Mononuclear cell (primary cell): Measurements from ENCODE around the gene STK38. TPM values are rescaled to one million over a fixed set of nuclear protein-coding genes. Genes with fewer than 3 reads are reported as not detected.
"Not testable (repeated sequence)": the region's sequence is repeated elsewhere in the genome, so short reads cannot be mapped to it uniquely, and the experiment has no call there.

ENCODE experiments used
- H3K27me3 ChIP-seq: 2 replicates; pipeline ENCODE4 v1.6.0; 2011; ENCODE audit warnings: low read length, control low read depth; ENCODE audit not compliant: insufficient read depth
- H3K4me1 ChIP-seq: 2 replicates; pipeline ENCODE4 v1.5.1; 2011; ENCODE audit warnings: mild to moderate bottlenecking, low read length, control low read depth; ENCODE audit not compliant: insufficient read depth
- H3K4me3 ChIP-seq: 2 replicates; pipeline ENCODE4 v1.5.1; 2011; ENCODE audit warnings: mild to moderate bottlenecking, low read length, moderate library complexity
- H3K9me3 ChIP-seq: 2 replicates; pipeline ENCODE4 v1.5.1; 2011; ENCODE audit warnings: low read depth, mild to moderate bottlenecking, control low read depth, low read length
- total RNA-seq: library from RNA; depleted of rRNA; stranded (reverse); fragments of >200 nt; gene quantifications from one replicate; pipeline ENCODE4 v1.2.3, GENCODE V29; 2012

STK38 gene
- total RNA-seq, 1 donor, result 35.3 TPM

DNA sequence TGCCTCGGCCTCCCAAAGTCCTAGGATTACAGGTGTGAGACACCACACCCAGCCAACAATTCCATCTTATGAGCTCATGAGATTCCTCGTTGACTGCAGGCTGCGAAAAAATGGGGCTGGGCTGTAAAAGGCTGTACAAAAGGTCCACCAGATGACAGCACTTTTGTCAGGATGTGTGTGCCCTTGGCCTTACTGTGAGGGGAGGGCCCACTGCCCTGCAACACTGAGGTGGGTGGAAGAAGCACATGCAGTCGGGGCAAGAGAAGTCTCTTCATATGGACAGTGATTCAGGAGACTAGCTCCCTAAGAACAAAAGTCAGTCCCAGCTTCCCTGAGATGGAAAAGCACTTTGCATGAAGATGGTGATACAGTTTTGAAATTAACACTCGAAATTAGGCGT is 54.0 kb downstream of the STK38 start:
- no peak overlapping the region for H3K4me3 ChIP-seq
- H3K4me1 ChIP-seq, result peaks cover 46% of the 10 kb centered on the region

DNA sequence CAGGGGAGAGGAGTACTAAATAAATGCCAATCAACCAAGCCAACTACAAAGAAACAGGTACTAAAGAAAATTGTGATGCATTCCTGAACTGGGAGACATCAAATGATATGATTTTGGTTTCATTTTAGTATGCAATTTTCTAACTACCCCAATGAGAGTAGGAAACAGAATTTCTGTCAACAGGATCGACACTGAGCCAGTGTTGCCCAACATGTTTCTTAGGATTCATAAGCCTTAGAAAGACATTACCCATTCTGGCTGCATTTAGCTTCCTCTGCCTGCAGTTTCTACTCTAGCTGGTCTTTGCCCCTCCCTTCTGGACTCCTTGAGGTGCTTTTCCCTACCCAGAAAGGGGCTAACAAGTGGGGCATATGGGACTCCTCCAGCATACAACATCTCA is 54.7 kb downstream of the STK38 start:
- Histone ChIP-seq H3K27me3 (no peaks in the 10 kb centered on the region), H3K9me3 (no peaks in the 10 kb centered on the region), H3K4me3 (no peak overlapping the region), H3K4me1 (peaks cover 46% of the 10 kb centered on the region)

More for the DNA sequence above, 54.0 kb downstream of the STK38 start:
- no peaks in the 10 kb centered on the region for H3K9me3 ChIP-seq
- H3K27me3 ChIP-seq, result no peaks in the 10 kb centered on the region

GRCh38 chr6:36492092-36492491 is 55.2 kb downstream of the STK38 start:
- no peak overlapping the region for H3K4me3 ChIP-seq

DNA sequence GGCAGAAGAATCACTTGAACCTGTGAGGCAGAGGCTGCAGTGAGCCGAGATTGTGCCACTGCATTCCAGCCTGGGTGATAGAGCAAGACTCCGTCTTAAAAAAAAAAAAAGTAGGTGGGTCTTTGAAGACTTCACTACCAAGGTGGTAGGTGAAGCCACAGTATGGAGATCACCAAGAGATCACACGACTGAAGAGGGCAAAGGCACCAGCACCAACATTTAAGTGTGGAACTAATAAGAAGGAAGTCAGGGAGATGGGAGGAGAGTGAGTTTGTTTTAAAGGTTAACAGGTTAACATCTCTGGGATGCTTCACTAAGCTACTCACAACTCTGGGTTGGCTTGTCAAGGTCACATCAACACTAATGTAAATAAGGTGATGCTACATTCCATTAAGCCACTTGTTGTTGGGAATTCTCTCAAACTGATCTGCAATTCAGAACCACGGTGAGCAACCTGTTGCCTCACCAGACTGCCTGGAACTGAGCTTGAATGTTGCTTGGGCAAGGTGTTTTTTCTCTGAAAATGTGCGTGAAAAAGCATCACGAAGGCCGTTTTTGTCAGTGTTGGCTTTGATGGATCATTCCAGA is 55.8 kb downstream of the STK38 start:
- H3K4me1 ChIP-seq, result peaks cover 46% of the 10 kb centered on the region
- no peaks in the 10 kb centered on the region for H3K27me3 ChIP-seq
- H3K9me3 ChIP-seq, result no peaks in the 10 kb centered on the region
- no peak overlapping the region for H3K4me3 ChIP-seq

More at GRCh38 chr6:36492092-36492491, 55.2 kb downstream of the STK38 start:
- Histone ChIP-seq H3K9me3 (no peaks in the 10 kb centered on the region), H3K4me1 (peaks cover 46% of the 10 kb centered on the region), H3K27me3 (no peaks in the 10 kb centered on the region)

DNA sequence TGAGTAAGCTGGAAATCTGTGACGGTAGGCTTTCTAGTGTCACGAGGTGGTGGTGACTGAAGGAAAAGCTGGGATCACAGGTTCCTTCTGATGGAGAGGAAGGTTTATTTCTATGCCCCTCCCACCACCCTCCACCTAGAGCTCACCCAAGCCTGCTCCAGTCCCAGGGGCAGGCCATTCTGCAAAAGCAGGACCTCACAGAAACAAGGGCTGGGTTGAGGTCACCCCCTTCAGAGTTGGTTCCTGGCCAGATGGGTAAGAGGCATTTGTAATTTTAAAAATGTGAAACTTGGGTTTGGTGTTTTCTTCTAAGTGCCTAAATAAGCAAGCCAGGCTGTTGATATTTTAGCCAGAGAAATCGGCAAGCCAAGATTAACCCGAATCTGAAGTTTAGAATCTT is 57.9 kb downstream of the STK38 start:
- Histone ChIP-seq H3K4me1 (peaks cover 44% of the 10 kb centered on the region), H3K9me3 (no peaks in the 10 kb centered on the region), H3K27me3 (no peaks in the 10 kb centered on the region), H3K4me3 (no peak overlapping the region)

DNA sequence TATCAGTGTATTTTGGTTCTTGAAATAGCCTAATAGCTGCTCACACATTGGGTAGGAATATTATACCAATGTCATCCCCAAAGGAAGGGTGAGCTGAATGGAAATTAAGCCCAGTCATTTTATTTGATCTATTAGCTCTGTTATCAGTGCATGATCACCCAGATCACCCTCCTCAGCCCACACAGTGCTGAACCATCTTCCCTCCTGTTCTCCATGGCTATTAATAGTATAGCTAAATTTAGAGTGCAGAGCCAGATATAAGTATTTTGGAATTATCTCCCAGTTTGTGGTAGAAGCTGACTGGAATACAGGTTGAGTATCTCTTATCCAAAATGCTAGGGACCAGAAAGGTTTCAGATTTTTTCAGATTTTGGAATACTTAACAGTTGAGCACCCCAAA is 59.1 kb downstream of the STK38 start:
- no peak overlapping the region for H3K4me3 ChIP-seq
- H3K27me3 ChIP-seq, result no peaks in the 10 kb centered on the region
- H3K9me3 ChIP-seq, result no peaks in the 10 kb centered on the region
- H3K4me1 ChIP-seq, result peaks cover 44% of the 10 kb centered on the region

DNA sequence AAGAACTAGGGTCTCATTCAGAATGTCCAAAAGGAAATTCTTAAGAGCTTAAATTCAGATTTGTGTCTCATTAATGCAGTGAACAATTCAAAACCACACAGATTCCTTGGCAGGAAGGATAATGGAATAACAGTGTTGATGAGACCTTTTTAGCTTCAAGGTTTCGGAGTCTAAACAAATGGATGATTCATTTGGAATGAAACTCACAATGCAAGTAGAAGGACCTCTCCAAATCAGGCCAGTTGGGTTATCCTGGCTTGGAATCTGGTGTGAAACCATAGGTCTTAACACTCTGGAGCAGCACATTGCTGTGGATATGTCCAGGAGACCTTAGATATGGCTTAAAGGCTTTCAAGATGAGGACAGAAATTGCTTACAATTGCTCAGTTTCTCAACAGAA is 59.6 kb downstream of the STK38 start:
- peaks cover 39% of the 10 kb centered on the region for H3K4me1 ChIP-seq
- no peaks in the 10 kb centered on the region for H3K9me3 ChIP-seq
- H3K4me3 ChIP-seq, result no peak overlapping the region
- H3K27me3 ChIP-seq, result no peaks in the 10 kb centered on the region

DNA sequence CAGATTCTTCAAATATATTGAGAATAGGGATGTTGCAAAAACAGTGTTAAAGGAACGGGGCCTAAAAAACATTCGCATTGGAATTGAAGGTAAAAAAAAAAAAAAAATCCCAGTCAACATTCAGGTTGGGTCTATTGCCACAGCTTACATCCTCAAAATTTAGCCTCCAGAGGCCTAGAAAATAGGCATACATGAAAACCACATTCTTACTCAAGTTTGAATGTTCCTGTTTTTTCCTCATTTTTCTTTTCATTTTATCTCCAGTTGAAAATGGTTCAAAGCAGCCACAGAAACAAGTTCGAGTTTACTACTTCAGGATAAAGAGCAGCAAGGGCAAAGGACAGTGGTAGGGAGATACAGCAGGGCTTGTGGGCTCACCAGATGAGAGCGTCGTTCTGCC is 62.5 kb downstream of the STK38 start:
- Histone ChIP-seq H3K4me3 (no peak overlapping the region), H3K27me3 (no peaks in the 10 kb centered on the region), H3K9me3 (no peaks in the 10 kb centered on the region), H3K4me1 (peaks cover 23% of the 10 kb centered on the region)

GRCh38 chr6:36483326-36483725 is 64.0 kb downstream of the STK38 start:
- H3K9me3 ChIP-seq, H3K4me3 ChIP-seq, H3K27me3 ChIP-seq: not testable (repeated sequence)
- H3K4me1 ChIP-seq, result peaks cover 23% of the 10 kb centered on the region

GRCh38 chr6:36479256-36479655 is 68.0 kb downstream of the STK38 start:
- H3K27me3 ChIP-seq, result no peaks in the 10 kb centered on the region
- H3K4me3 ChIP-seq, result no peak overlapping the region
- no peaks in the 10 kb centered on the region for H3K9me3 ChIP-seq
- peaks cover 16% of the 10 kb centered on the region for H3K4me1 ChIP-seq

GRCh38 chr6:36478051-36478526 is 69.2 kb downstream of the STK38 start:
- Histone ChIP-seq H3K4me3 (no peak overlapping the region), H3K9me3 (no peaks in the 10 kb centered on the region)

GRCh38 chr6:36469946-36470345 is 77.3 kb downstream of the STK38 start:
- no peak overlapping the region for H3K4me3 ChIP-seq
- no peaks in the 10 kb centered on the region for H3K9me3 ChIP-seq
- H3K27me3 ChIP-seq, result no peaks in the 10 kb centered on the region

More at GRCh38 chr6:36478051-36478526, 69.2 kb downstream of the STK38 start:
- Histone ChIP-seq H3K27me3 (no peaks in the 10 kb centered on the region), H3K4me1 (peaks cover 6% of the 10 kb centered on the region)

GRCh38 chr6:36469148-36469661 is 78.1 kb downstream of the STK38 start:
- no peak overlapping the region for H3K4me3 ChIP-seq

More at GRCh38 chr6:36469946-36470345, 77.3 kb downstream of the STK38 start:
- H3K4me1 ChIP-seq, result peaks cover 4% of the 10 kb centered on the region

DNA sequence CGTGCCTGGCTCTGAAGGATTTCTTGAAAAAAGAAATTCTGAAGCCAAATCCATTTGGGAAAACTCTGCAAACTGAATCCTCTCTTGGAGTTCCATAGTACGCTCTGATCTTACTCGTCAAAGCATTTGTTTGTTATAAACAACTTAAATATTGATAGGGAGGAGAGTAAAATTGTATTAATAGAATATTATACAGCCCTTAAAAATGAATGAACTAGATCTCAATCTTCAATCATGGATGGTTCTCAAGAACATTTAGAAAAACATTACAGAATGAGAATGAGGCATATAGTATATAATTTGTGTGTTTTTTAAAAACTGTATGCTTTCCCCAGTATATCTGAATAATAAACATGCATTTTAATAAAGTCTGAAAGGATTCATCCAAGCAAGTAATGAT is 79.7 kb downstream of the STK38 start:
- H3K27me3 ChIP-seq, result no peaks in the 10 kb centered on the region
- H3K9me3 ChIP-seq, result no peaks in the 10 kb centered on the region
- H3K4me3 ChIP-seq, result no peak overlapping the region
- peaks cover 4% of the 10 kb centered on the region for H3K4me1 ChIP-seq

More at GRCh38 chr6:36469148-36469661, 78.1 kb downstream of the STK38 start:
- no peaks in the 10 kb centered on the region for H3K9me3 ChIP-seq
- H3K27me3 ChIP-seq, result no peaks in the 10 kb centered on the region
- peaks cover 4% of the 10 kb centered on the region for H3K4me1 ChIP-seq

DNA sequence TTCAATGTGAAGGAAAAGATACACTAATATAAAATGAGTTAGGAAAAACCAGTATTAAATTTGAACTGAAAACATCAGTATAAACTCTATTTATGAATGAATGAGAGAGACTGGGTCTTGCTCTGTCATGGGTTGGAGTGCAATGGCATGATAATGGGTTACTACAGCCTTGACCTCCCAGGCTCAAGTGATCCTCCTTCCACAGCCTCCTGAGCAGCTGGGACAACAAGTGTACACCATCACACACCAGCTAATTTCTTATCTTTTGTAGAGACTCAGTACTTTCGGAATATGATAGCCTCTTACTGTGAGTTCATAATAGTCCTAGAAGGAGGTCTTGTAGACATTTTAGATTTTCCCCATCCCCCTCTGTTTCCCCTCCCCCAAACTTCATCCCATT is 83.0 kb downstream of the STK38 start:
- Histone ChIP-seq H3K4me3 (no peak overlapping the region), H3K27me3 (no peaks in the 10 kb centered on the region), H3K4me1 (peaks cover 3% of the 10 kb centered on the region), H3K9me3 (no peaks in the 10 kb centered on the region)

GRCh38 chr6:36463676-36464075 is 83.6 kb downstream of the STK38 start:
- no peaks in the 10 kb centered on the region for H3K27me3 ChIP-seq
- H3K4me3 ChIP-seq, result no peak overlapping the region
- H3K4me1 ChIP-seq, result no peaks in the 10 kb centered on the region
- no peaks in the 10 kb centered on the region for H3K9me3 ChIP-seq
